Spleen (tissue), 11 donors: ENCODE data around the gene COL4A1. TPM values are rescaled to one million over a fixed set of nuclear protein-coding genes. Genes with fewer than 3 reads are reported as not detected.

ENCODE experiments used
- DNase-seq: peaks from one replicate; pipeline ENCODE4 v3.0.0-alpha.2; 2020
- H3K27ac ChIP-seq, 8 donors: fragments of 200-600 bp; sonication (generic) in 7 of 8; 1 replicate in 4 of 8; 2 replicates in 4 of 8; pipeline versions ENCODE4 v1.5.0 to v1.8.0; 2016 to 2021; ENCODE audit warnings: inconsistent platforms in 4 of 8, mild to moderate bottlenecking in 4 of 8, moderate library complexity in 1 of 8
- H3K27me3 ChIP-seq, 7 donors: fragments of 200-600 bp; sonication (generic) in 6 of 7; replicated peaks in 1 of 7; 1 replicate in 4 of 7; 2 replicates in 3 of 7; pipeline versions ENCODE4 v1.5.0 to v1.8.0; 2016 to 2021; ENCODE audit warnings: inconsistent platforms in 3 of 7, mild to moderate bottlenecking in 1 of 7
- H3K36me3 ChIP-seq, 6 donors: fragments of 200-600 bp; sonication (generic) in 5 of 6; 1 replicate in 4 of 6; 2 replicates in 2 of 6; pipeline versions ENCODE4 v1.5.0 to v1.8.0; 2016 to 2021; ENCODE audit warnings: inconsistent platforms in 2 of 6
- H3K4me1 ChIP-seq, 6 donors: fragments of 200-600 bp; sonication (generic) in 5 of 6; 1 replicate in 3 of 6; 2 replicates in 3 of 6; pipeline versions ENCODE4 v1.5.0 to v1.8.0; 2016 to 2021; ENCODE audit warnings: inconsistent platforms in 3 of 6
- H3K4me3 ChIP-seq, 8 donors: fragments of 200-600 bp; sonication (generic) in 7 of 8; 1 replicate in 4 of 8; 2 replicates in 4 of 8; pipeline versions ENCODE4 v1.5.0 to v1.8.0; 2016 to 2021; ENCODE audit warnings: inconsistent platforms in 4 of 8, mild to moderate bottlenecking in 4 of 8, moderate library complexity in 2 of 8
- H3K9me3 ChIP-seq, 8 donors: fragments of 200-600 bp; sonication (generic) in 7 of 8; 1 replicate in 4 of 8; 2 replicates in 4 of 8; pipeline versions ENCODE4 v1.5.0 to v1.8.0; 2016 to 2021; ENCODE audit warnings: inconsistent platforms in 4 of 8
- POLR2A ChIP-seq, 3 donors: fragments of 450-650 bp; IDR thresholded peaks; one replicate each; pipeline ENCODE4 v1.5.1; 2017; ENCODE audit warnings: antibody characterized with exemption in 3 of 3, mild to moderate bottlenecking in 1 of 3
- POLR2AphosphoS5 ChIP-seq, 3 donors: sonication (generic); formaldehyde crosslinking; IDR thresholded peaks; one replicate each; pipeline ENCODE4 v1.5.1; 2017; ENCODE audit warnings: antibody characterized with exemption in 3 of 3
- WGBS, 5 donors: extraction: QIAGEN DNeasy Blood & Tissue Kit in 3 of 5; methylation state at CpG; one replicate each; pipeline versions ENCODE4 v1.1.5 to v1.1.7; 2013 to 2018; 5-methylcytosine and 5-hydroxymethylcytosine counted together
- intact Hi-C: fragments of 100-400 bp; cut with DNase I; formaldehyde crosslinking; loops from one replicate; pipeline ENCODE4 v1.15.0; 2023; ENCODE audit warnings: low total_unique reads
- polyA plus RNA-seq, 3 donors: library from polyadenylated mRNA; stranded (reverse); fragments of 200-250 nt; gene quantifications; one replicate each; pipeline ENCODE4 v1.2.1, GENCODE V29; 2013
- total RNA-seq, 7 donors: library from RNA; depleted of rRNA in 3 of 7; stranded (reverse); fragments of >200 nt in 3 of 7; fragmentation: NEBNext Ultra II Directional in 4 of 7; extraction: Animal tissue kit (Norgen Biotek cat#: 25700) in 4 of 7; gene quantifications; one replicate each; pipeline versions ENCODE4 v1.1.0 to v1.2.1, GENCODE V29; 2016 to 2021
- TF ChIP-seq, protein P1 (sequence below), 11 experiments: fragments of 200-600 bp in 7 of 11; fragments of 450-650 bp in 4 of 11; sonication (generic) in 4 of 11; IDR thresholded peaks in 8 of 11; conservative IDR thresholded peaks in 3 of 11; 1 replicate in 7 of 11; 2 replicates in 4 of 11; pipeline versions ENCODE4 v1.4.0 to v1.8.0; 2016 to 2021; ENCODE audit warnings: antibody characterized with exemption in 11 of 11, inconsistent platforms in 4 of 11, mild to moderate bottlenecking in 1 of 11
- donor health status: healthy with polysubstance abuse.
- donor health status: DM: no; HTN: no; CAD: no; lungs with moderate emphysema.
- donor health status: DM: no; HTN: no; CAD: no.
- donor health status: Bipolar disorder and iron deficiency.
- donor health status: healthy.
- donor health status: DM: no; HTN: no; CAD: no.
- donor health status: DM: yes; HTN: yes; CAD: no.

COL4A1 gene
- total and polyA plus RNA-seq, 10 donors: 37.9 to 959 (median 340) TPM

DNA sequence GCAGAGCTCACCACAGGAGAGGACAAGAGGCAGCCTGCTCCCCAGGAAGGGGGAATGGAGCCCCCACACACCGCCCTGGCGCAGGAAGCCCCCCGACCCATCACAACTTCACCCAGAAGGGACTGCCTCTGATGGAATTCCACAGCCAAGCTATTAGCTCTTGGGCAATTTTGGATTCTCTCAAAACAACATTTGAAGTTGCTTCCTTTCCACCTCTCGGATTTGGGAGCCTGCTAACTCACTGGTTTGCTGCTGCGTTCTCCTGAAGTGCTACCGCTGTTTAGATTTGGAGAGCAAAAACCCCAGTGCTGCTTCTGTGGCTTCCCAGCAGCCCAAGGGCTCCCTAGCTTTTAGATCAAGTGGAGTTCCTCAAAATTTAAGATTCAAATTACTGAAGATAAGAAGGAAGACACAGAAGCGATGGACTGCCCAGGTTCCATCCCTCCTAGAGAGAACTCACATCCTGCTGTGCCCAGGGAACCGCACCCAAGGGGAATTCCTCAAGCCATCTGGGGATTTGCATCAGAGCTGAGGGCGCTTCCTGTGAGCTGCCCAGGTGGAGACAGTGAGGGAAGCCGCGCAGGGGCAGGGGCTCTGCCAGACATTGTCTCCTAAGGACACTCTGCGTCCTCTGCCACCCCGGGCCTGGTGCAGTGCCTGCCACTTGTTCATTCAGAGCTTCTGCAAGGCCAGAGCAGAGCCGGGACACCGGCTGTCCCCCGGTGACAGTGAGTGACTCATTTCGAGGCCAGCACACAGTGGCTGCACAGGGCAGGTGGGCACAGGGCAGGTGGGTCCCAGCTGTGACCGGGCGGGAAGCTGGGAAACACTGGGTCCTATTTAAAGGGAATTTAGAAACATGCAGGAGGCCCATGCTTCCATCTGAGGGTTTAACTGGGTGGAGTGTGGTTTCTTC is 45.5 kb downstream of the COL4A1 start:
- Histone ChIP-seq H3K9me3 (no peaks in the 10 kb centered on the region), H3K4me1 (peaks cover 6 to 86% (median 44%) of the 10 kb centered on the region in 6 donors), H3K36me3 (no peaks in the 10 kb centered on the region), H3K27me3 (peaks cover 0 to 18% (median 0%) of the 10 kb centered on the region in 7 donors), H3K27ac (peak overlapping the region in 7 of 8 donors; percentile 20 to 75 (median 65)), H3K4me3 (no peak overlapping the region)
- no peak for DNase-seq
- intact Hi-C loops: no loop called here
- 60 to 74% (median 72%) methylated on average over 18 to 19 of the region's 19 CpGs for WGBS, 5 donors
- no peak for TF ChIP-seq POLR2AphosphoS5 (IDR thresholded peaks at IDR 0.05)
- no peak for TF ChIP-seq POLR2A (IDR thresholded peaks at IDR 0.05)
- TF ChIP-seq, protein P1, sequence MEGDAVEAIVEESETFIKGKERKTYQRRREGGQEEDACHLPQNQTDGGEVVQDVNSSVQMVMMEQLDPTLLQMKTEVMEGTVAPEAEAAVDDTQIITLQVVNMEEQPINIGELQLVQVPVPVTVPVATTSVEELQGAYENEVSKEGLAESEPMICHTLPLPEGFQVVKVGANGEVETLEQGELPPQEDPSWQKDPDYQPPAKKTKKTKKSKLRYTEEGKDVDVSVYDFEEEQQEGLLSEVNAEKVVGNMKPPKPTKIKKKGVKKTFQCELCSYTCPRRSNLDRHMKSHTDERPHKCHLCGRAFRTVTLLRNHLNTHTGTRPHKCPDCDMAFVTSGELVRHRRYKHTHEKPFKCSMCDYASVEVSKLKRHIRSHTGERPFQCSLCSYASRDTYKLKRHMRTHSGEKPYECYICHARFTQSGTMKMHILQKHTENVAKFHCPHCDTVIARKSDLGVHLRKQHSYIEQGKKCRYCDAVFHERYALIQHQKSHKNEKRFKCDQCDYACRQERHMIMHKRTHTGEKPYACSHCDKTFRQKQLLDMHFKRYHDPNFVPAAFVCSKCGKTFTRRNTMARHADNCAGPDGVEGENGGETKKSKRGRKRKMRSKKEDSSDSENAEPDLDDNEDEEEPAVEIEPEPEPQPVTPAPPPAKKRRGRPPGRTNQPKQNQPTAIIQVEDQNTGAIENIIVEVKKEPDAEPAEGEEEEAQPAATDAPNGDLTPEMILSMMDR (IDR thresholded peaks at IDR 0.05 in 8 of 11, conservative IDR thresholded peaks at IDR 0.05 in 3 of 11): no peak

DNA sequence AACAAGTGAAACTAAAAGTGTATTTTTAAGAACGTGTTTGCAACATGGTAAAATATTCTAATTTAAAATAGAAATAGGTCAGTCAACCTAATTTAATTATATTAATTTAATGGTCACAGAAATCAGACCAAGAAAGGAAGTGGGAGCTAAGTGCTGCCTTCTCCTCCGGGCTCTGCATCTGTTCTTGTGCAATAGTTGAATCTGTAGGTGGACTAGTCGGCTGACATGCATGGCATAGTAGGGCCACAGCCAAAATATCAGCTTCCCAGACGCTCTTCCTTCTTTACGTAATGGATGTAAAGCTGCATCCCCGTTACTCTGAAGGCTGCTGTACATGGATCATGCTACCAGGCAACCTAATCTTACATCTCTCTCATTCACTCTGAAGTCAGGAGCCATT is 47.3 kb downstream of the COL4A1 start:
- no peaks in the 10 kb centered on the region for H3K36me3 ChIP-seq
- no peak overlapping the region for H3K4me3 ChIP-seq
- TF ChIP-seq POLR2A (IDR thresholded peaks at IDR 0.05): no peak
- no peak for TF ChIP-seq POLR2AphosphoS5 (IDR thresholded peaks at IDR 0.05)
- TF ChIP-seq, protein P1 (IDR thresholded peaks at IDR 0.05 in 8 of 11, conservative IDR thresholded peaks at IDR 0.05 in 3 of 11): no peak
- DNase-seq: no peak
- 53 to 61% (median 56%) methylated on average over 6 of the region's 6 CpGs for WGBS, 5 donors
- intact Hi-C loops: no loop called here
- peaks cover 2 to 68% (median 31%) of the 10 kb centered on the region in 6 donors for H3K4me1 ChIP-seq
- no peaks in the 10 kb centered on the region for H3K9me3 ChIP-seq
- H3K27ac ChIP-seq: peak overlapping the region in 5 of 8 donors; percentile 10 to 29 (median 20)
- peaks cover 0 to 14% (median 0%) of the 10 kb centered on the region in 7 donors for H3K27me3 ChIP-seq

DNA sequence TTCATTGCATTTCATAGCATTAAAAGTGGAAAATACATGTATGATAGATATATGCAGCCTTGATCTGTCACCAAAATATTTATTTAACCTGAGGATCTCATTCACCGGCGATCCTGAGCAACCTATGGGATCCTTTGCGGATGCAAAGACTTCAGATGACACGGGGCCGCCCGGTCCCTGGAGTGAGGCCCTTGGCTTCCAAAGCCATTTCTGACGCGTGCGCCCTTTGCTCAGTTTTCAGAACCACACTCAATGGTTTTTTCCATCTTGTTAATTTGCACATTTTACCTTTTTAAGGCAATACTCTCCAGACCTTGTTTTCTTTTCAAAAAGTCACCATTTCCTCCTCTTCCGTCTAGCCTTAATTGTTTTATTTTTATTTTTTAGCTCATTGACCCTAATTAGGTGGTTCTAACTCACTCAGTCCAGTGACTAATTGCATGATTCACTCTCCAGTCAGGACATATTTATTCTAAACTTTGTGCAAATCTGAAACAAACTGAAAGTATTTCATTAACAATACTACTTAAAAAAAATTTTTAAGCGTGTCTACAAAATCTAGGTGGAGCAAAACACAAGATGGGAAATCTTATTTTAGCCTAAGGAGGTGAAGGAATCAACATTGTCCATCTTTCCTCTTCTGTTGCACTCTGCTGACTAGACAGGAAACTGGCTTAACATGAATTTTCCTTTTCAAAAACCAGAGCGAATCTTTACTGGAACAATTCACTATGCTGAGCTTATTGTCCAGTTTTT is 47.9 kb downstream of the COL4A1 start:
- Histone ChIP-seq H3K36me3 (no peaks in the 10 kb centered on the region), H3K27me3 (peaks cover 0 to 14% (median 0%) of the 10 kb centered on the region in 7 donors), H3K9me3 (no peaks in the 10 kb centered on the region), H3K4me3 (no peak overlapping the region), H3K27ac (peak overlapping the region in 3 of 8 donors; percentile 10 to 29 (median 26)), H3K4me1 (peaks cover 2 to 63% (median 31%) of the 10 kb centered on the region in 6 donors)
- no peak for DNase-seq
- intact Hi-C loops: no loop called here
- 72 to 77% (median 76%) methylated on average over 12 of the region's 12 CpGs for WGBS, 5 donors
- TF ChIP-seq POLR2AphosphoS5 (IDR thresholded peaks at IDR 0.05) (no peak), POLR2A (IDR thresholded peaks at IDR 0.05) (no peak)
- TF ChIP-seq, protein P1 (IDR thresholded peaks at IDR 0.05 in 8 of 11, conservative IDR thresholded peaks at IDR 0.05 in 3 of 11): no peak
